Inflammatory macrophage (primary cell): ENCODE measurements around the gene NUP214.
"Not testable (repeated sequence)": the region's sequence is repeated elsewhere in the genome, so short reads cannot be mapped to it uniquely, and the experiment has no call there.

Experiments used
- DNase-seq, 2 donors: peaks; one replicate each; pipeline ENCODE4 v3.0.0-alpha.2; 2020 to 2022

The NUP214 gene

GRCh38 chr9:131096269-131097125, 28.9 kb upstream of the NUP214 start, which contains the start of gene AIF1L:
Gene AIF1L, plus strand, starts transcription at chr9:131096531. Its CDS starts 99 bp downstream, at chr9:131096630.
- DNase-seq = no peak

GRCh38 chr9:131097126-131097947, 28.0 kb upstream of the NUP214 start:
- no peak for DNase-seq

DNA sequence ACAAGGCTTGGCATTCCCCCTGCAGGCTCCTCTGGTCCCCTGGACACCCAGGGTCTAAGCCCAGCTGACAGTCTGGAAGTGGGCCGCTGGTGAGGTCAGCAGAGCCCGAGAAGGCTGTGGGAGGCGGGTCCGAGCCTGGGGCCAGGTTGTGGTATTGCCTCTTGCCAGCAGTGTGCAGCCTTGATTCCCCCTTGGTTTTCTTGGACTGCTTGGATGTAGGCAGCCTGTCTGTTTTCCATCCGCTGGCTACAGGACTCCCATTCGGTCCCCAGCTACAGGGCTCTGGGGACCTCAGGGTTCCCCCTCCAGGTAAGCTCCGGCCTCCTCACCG, 27.5 kb upstream of the NUP214 start:
- no peak for DNase-seq

- DNase-seq = no peak
Measured at GRCh38 chr9:131098391-131099101, 26.8 kb upstream of the NUP214 start.

GRCh38 chr9:131099102-131099606, 26.2 kb upstream of the NUP214 start:
- no peak for DNase-seq

DNA sequence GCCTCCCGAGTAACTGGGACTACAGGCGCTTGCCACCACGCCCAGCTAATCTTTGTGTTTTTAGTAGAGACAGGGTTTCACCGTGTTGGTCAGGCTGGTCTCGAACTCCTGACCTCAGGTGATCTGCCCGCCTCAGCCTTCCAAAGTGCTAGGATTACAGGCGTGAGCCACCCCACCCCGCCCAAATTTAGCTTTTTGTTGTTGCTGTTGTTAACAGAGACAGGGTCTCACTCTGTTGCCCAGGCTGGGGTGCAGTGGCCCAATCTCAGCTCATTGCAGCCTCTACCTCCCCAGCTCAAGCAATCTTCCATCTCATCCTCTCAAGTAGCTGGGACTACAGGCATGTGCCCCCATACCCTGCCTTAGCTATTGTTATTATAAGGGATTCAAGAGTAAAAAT, 25.5 kb upstream of the NUP214 start:
- not testable (repeated sequence) for DNase-seq

DNA sequence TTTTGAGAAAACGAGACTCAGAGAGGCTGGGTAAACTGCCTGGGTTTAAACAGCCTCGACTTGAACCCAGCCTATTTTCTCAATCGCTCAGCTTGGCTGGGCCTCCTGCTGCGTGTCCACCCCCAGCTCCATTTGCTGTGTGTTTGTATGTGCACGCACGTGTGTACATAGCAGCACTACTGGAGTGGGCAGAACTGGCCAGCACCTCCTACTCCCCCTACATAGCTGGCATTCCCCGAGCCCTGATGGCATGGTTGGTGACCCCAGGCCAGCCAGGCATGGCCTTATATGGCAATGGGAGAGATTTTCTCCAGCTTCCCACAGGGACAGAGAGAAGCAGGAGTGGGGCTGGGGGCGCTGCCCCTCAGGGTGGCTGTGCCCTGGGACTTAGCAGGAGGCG, 24.9 kb upstream of the NUP214 start:
- no peak for DNase-seq

GRCh38 chr9:131101207-131101964, 24.0 kb upstream of the NUP214 start:
- DNase-seq = no peak

DNA sequence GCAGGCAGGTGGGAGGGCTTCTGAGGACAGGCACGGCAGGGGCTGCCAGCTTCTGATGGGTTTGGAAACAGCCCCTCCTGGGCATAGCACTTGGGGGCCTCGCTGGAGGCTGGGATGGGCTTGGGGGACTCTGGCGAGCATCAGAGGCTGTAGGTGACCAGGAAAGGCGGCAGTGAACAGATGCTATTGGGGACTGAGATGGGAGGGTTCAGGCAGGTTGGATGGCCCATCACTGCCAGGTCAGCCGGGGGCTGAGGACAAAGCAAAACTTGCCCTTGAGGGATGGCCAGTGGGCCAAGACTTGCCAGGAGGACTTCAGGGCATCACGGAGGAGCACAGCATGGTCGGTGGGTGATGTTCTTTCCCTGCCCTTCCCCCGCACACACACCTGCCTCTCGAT, 22.4 kb upstream of the NUP214 start:
- no peak for DNase-seq

- no peak for DNase-seq
Measured at GRCh38 chr9:131103535-131103934, 21.9 kb upstream of the NUP214 start.

- no peak for DNase-seq
Measured at GRCh38 chr9:131104016-131104740, 21.2 kb upstream of the NUP214 start.

DNA sequence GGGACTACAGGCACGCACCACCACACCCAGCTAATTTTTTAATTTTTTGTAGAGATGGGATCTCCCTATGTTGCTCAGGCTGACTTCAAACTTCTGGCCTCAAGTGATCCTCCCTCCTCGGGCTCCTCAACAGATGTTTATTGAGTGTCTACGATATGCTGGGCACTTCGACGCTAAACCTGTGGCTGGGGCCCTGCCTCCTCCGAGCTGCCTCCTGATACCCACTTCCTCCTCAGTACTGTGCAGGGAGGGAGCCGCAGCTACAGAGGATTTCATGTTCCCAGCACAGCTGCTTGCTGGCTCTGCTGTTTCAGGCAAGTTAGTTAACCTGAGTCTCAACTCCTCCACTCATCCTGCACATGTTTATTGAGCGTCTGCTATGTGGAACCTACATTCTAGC, 19.4 kb upstream of the NUP214 start:
- DNase-seq = no peak

DNA sequence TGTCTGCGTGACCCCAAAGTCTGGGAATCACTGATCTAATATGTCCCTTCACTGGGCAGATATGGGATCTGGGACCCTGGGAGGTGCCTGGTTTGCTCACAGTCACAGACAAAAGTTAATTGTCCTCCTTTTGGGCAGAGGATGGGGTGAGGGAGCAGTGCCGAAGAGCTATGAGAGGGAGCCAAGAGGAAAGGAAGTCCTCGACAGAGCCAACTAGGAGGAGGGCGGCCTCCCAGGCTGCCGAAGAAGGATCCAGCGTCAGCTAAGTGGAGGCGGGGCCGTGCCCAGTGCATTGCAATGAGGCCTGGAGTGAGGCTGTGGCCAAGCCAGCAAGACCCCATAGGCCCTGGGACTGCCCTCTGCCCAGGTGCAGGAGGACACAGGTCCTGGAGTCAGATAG, 17.6 kb upstream of the NUP214 start:
- DNase-seq = no peak

DNA sequence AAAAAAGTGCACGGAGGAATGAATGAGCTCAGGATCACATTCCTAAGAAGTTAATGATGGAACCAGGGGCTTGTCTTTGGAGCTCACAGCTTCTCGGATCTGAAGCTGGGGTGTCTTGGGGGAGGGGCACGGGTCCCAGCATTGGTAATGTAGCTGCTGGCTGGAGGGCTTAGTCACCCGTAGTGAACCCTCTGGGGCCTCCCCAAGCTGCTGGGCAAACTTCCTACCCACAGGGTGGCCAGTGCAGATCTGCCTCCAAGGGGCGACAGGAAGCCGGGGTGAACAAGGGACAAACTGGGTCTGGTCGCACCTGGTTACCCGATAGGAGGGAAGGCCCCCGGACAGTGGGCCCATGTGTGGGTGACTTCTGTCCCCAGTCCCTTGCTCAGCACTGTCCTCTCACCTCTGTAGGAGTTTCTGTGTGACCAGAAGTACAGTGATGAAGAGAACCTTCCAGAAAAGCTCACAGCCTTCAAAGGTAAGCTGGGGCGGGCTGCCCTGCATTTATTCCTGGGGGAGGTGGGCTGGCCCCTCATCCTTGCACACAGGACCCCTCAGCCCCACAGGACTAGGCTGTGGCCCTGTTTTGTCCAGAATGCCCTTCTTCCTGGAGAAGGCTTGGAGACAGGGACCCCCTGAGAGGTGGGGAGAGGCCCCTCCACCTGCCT, 14.1 kb upstream of the NUP214 start:
- DNase-seq = no peak

GRCh38 chr9:131111854-131112311, 13.5 kb upstream of the NUP214 start:
- DNase-seq = no peak

DNA sequence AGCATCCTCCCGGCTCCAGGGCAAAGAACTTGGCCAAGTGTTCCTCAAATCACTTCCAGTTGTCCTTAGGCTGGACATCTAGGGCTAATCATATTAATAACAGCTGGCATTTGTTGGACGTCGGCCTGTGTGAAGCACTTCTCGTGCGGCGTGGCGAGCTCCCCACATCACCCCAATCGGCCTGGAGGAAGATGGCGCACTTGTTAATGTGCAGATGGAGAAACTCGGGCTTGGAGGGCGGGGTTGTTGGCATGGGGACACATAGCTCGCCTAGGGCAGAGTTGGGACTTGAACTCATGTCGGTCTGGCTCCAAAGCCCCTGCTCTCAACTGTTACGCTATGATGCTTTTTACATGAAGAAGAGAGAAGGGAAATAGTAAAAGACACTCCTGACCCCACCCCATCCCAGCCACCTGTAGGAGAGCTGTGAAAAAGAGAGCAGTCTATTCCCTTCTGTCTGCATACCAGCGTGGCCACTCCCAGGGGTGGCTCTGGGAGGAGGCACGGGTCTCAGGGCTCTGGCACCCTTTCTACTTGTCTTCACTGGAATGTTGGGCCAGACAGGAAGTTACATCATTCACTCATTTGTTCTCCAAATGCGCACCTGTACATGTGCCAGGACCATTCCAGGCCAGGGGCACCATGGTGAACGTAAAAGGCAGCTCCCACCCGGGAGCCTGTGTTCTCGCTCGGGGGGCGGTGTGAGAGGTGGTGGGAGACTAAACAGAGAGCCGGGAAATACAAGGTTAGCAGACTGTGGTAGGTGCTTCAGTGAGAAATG, 12.8 kb upstream of the NUP214 start:
- no peak for DNase-seq

- DNase-seq = no peak
Measured at GRCh38 chr9:131113655-131114054, 11.7 kb upstream of the NUP214 start.

- DNase-seq = no peak
Measured at GRCh38 chr9:131114084-131114535, 11.3 kb upstream of the NUP214 start.

DNA sequence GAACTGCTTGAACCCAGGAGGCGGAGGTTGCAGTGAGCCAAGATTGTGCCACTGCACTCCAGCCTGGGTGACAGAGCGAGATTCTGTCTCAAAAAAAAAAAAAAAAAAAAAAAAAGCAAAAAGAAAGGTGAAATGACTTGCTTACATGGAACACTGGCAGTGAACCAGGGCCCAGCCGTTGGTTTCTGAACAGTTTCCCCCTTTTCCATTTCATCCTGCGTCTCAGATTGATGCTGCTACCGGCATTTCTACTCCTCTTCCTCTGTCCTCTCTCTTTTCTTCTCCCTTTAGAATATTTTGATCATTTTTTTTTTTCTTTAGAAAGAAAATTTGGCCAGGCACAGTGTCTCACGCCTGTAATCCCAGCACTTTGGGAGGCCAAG, 10.0 kb upstream of the NUP214 start:
- DNase-seq = not testable (repeated sequence)
